GM12801 (cell line): ENCODE measurements around the gene DIP2A.

Experiments used
- TF ChIP-seq, protein P1 (sequence below): IDR thresholded peaks from one replicate; pipeline ENCODE4 v1.5.1; 2011; ENCODE audit warnings: control low read depth; ENCODE audit not compliant: insufficient read length; ENCODE audit errors: extremely low read depth

DIP2A gene

GRCh38 chr21:46478910-46479309 is 20.2 kb downstream of the DIP2A start:
- TF ChIP-seq, protein P1, sequence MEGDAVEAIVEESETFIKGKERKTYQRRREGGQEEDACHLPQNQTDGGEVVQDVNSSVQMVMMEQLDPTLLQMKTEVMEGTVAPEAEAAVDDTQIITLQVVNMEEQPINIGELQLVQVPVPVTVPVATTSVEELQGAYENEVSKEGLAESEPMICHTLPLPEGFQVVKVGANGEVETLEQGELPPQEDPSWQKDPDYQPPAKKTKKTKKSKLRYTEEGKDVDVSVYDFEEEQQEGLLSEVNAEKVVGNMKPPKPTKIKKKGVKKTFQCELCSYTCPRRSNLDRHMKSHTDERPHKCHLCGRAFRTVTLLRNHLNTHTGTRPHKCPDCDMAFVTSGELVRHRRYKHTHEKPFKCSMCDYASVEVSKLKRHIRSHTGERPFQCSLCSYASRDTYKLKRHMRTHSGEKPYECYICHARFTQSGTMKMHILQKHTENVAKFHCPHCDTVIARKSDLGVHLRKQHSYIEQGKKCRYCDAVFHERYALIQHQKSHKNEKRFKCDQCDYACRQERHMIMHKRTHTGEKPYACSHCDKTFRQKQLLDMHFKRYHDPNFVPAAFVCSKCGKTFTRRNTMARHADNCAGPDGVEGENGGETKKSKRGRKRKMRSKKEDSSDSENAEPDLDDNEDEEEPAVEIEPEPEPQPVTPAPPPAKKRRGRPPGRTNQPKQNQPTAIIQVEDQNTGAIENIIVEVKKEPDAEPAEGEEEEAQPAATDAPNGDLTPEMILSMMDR = no peak

DNA sequence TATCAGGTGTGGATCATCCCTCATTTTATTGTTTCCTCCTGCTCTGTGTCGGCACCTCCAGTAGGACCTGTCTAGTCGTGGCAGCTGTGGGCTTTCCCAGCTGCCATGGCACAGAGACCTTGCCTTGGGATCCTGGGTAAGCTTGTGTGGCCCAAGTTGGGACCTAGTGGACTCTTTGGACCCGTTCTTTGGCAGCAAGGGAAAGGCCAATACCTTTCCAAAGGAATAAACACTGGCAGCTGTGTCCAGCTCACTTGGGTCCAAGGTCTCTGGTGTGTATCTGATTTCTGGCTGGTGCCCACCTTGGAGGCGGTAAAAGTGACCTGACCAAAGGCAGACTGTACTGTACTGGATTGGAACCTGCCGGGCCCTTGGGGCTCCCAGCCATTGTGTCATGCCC is 21.8 kb downstream of the DIP2A start:
- TF ChIP-seq, protein P1 = no peak

GRCh38 chr21:46482225-46482845 is 23.6 kb downstream of the DIP2A start:
- TF ChIP-seq, protein P1 = no peak

DNA sequence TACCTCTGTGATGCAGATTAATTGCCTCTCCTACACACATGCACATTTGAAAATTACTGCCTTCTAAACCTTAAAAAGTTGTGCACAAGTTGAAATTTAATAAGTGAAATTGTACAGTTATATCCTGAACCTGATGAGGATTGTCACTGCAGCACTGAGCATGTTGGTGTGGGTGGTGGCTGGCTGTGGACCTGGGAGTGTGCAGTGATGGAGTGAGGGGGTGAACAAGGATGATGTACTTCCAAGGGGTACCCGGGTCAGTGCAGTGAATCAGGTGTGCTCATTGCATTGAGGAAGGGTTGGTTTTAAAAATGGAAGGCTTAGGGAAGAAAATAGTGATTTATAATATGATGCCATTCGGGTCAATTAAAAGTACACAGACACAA is 24.1 kb downstream of the DIP2A start:
- TF ChIP-seq, protein P1 = no peak

DNA sequence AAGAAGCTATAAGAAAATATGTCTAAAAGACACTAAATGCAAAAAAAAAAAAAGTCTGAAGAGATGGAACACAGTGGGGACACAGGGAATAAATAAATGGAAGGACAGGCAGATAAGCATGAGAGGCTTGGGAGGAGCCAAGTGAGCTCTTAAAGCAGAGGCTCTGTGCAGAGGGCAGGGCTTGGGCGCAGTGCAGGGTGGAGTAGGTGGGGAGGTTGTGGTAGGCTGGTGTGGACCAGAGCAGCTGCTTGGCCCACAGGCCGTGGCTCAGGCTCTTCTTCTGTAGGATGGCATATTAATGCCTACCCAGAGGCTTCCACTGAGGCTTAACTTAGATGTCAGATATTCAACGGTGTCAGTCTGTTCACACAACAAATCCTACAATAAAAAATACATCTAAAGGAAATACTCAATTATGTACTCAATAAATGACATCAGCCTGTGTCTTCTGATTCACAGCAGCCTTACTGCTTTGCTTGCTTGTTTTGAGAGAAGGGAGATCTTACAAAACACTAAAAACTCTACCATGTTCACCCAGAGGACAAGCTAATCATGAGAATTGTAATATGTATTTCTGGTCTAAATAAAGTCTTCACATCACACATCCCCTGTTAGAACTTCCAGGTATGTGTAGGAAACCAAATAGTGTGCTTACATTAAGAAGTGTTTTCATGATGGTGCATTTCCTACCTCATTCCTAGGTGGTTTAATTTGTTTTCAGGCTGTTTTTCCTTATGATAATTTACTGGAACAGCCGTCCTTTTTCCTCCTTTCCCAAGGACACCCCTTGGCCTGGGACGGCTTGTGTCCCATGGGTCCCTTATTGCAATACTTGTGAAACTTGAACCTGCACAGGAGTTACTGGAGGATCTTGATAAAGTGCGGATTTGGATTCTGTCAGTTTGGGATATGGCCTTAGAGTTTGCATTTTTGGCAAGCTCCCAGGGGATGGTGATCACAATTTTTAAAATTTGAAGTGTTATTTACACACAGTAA is 24.9 kb downstream of the DIP2A start:
- TF ChIP-seq, protein P1 = no peak

GRCh38 chr21:46486481-46487126 is 27.9 kb downstream of the DIP2A start:
- TF ChIP-seq, protein P1 = no peak

- TF ChIP-seq, protein P1 = no peak
Measured at GRCh38 chr21:46489162-46489663, 30.5 kb downstream of the DIP2A start.
